ENCODE data around the gene CES5A. TPM values are rescaled to one million over a fixed set of nuclear protein-coding genes. Genes with fewer than 3 reads are reported as not detected.

The CES5A gene
- total and polyA plus RNA-seq, 2 of the 4 experiments (the other 2 are of a cell fraction), result not detected

DNA sequence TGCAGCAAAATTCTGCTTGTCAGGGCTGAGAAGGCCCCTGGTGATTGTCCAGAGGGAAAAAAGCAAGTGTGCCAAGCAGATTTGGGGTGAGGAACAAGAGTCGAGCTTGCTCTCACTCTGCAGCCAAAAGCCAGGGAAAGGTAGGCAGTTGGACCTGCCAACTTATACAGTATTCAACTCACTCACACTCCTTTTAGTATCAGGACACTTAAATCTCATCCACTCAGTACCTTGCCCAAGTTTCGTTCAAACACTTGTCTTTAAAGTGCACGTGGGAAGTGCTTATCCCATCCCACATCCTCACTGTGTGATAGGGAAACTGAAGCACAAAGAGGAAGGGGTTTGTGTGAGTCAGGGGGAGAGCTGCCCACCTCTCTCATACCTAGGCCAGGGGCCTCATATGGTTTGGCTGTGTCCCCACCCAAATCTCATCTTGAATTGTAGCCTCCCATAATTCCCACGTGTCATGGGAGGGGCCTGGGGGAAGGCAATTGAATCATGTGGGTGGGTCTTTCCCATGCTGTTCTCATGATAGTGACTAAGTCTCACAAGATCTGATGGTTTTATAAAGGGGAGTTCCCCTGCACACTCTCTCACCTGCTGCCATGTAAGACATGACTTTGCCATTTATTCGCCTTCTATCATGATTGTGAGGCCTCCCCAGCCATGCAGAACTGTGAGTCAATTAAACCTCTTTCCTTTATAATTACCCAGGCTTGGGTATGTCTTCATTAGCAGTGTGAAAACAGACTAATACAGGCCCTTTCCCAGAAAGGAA lies 25.6 kb upstream of the CES5A start:
- H3K56ac ChIP-seq (ENCODE audit: extremely low read depth, insufficient read depth, low read length), result no peak overlapping the region
- no peak overlapping the region for H4K5ac ChIP-seq (ENCODE audit: low read depth, low read length)
- no peak overlapping the region for H2AK5ac ChIP-seq (ENCODE audit: low read depth, low read length)
- 50% methylated on average over 1 of the region's 5 CpGs; no CpG with 5 or more reads in 1 of the 2 experiments for WGBS, 2 experiments (ENCODE audit: extremely low coverage in 2 of 2, insufficient read length in 1 of 2)
- no peak overlapping the region for H3K18ac ChIP-seq (ENCODE audit: low read depth, low read length)
- H3K4me3 ChIP-seq (ENCODE audit: insufficient read depth, low read depth, low read length), result no peak overlapping the region
- no peak overlapping the region for H3K27ac ChIP-seq (ENCODE audit: insufficient read depth, low read length)
- H4K91ac ChIP-seq (ENCODE audit: insufficient read depth, low read depth, low read length), result no peak overlapping the region
- ChIA-PET CTCF (no interaction called here), POLR2A (ENCODE audit: unreplicated experiment) (no interaction called here)
- H3K23ac ChIP-seq (ENCODE audit: low read depth, low read length), result no peak overlapping the region
- intact Hi-C loops (cut with micrococcal nuclease), result no loop called here
- dilution Hi-C loops (cut with HindIII; ENCODE audit: low sequenced_read_pairs, unreplicated experiment), result no loop called here
- no peak overlapping the region for H2BK20ac ChIP-seq (ENCODE audit: low read depth, low read length)
- H2BK15ac ChIP-seq (ENCODE audit: low read depth, low read length), result no peak overlapping the region
- H2BK120ac ChIP-seq (ENCODE audit: low read depth, low read length), result no peak overlapping the region
- DNase-seq (no peak), ATAC-seq (ENCODE audit: low read depth) (no peak)
- in situ Hi-C loops (cut with MboI; ENCODE audit: low sequenced_read_pairs), result no loop called here
- no peak overlapping the region for H3K4ac ChIP-seq (ENCODE audit: low read depth, low read length)
- no peak overlapping the region for H2AFZ ChIP-seq (replicated peaks; ENCODE audit: low read length, poor library complexity)
- no peak overlapping the region for H2AK9ac ChIP-seq (replicated peaks; ENCODE audit: low read depth, low read length, poor library complexity)
- H3K9ac ChIP-seq (ENCODE audit: low read depth, low read length), result no peak overlapping the region
- H3K9me1 ChIP-seq (ENCODE audit: insufficient read depth, low read length), result no peaks in the 10 kb centered on the region
- H4K20me1 ChIP-seq (ENCODE audit: insufficient read depth, low read length), result no peaks in the 10 kb centered on the region
- H3K4me1 ChIP-seq (ENCODE audit: control insufficient read depth, insufficient read depth, low read length), result no peaks in the 10 kb centered on the region
- H3K79me1 ChIP-seq (ENCODE audit: low read depth in 1 of 2, low read length in 2 of 2), result no peaks in the 10 kb centered on the region
- H2BK5ac ChIP-seq (ENCODE audit: low read depth, low read length, poor library complexity, severe bottlenecking), result no peak overlapping the region
- no TSS peak for BruUV-seq (replicated peaks)
- H3K27me3 ChIP-seq (ENCODE audit: control insufficient read depth, insufficient read depth, low read length), result no peaks in the 10 kb centered on the region
- no peak overlapping the region for H3K4me2 ChIP-seq (ENCODE audit: low read depth, low read length)
- H3K14ac ChIP-seq (replicated peaks; ENCODE audit: low read depth, low read length), result no peak overlapping the region
- H4K8ac ChIP-seq (ENCODE audit: low read depth in 2 of 2, low read length in 2 of 2), result no peak overlapping the region
- H3K9me3 ChIP-seq (ENCODE audit: control insufficient read depth, insufficient read depth, low read length), result no peaks in the 10 kb centered on the region
- TF ChIP-seq CEBPB (IDR thresholded peaks at IDR 0.05; ENCODE audit: low read depth, low read length), result no peak
- no peak for TF ChIP-seq RFX5 (IDR thresholded peaks at IDR 0.05; ENCODE audit: low read depth, low read length)
- TF ChIP-seq, protein P1, sequence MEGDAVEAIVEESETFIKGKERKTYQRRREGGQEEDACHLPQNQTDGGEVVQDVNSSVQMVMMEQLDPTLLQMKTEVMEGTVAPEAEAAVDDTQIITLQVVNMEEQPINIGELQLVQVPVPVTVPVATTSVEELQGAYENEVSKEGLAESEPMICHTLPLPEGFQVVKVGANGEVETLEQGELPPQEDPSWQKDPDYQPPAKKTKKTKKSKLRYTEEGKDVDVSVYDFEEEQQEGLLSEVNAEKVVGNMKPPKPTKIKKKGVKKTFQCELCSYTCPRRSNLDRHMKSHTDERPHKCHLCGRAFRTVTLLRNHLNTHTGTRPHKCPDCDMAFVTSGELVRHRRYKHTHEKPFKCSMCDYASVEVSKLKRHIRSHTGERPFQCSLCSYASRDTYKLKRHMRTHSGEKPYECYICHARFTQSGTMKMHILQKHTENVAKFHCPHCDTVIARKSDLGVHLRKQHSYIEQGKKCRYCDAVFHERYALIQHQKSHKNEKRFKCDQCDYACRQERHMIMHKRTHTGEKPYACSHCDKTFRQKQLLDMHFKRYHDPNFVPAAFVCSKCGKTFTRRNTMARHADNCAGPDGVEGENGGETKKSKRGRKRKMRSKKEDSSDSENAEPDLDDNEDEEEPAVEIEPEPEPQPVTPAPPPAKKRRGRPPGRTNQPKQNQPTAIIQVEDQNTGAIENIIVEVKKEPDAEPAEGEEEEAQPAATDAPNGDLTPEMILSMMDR (conservative IDR thresholded peaks at IDR 0.05; ENCODE audit: low read depth, low read length), result no peak
- TF ChIP-seq SMC3 (IDR thresholded peaks at IDR 0.05; ENCODE audit: low read depth, low read length), result no peak
- TF ChIP-seq FOS (IDR thresholded peaks at IDR 0.05; ENCODE audit: low read depth, low read length), result no peak
- TF ChIP-seq MXI1 (IDR thresholded peaks at IDR 0.05; ENCODE audit: borderline replicate concordance, low read depth, low read length), result no peak
- TF ChIP-seq POLR2A (IDR thresholded peaks at IDR 0.05; ENCODE audit: low read depth, low read length), result no peak
- TF ChIP-seq RCOR1 (IDR thresholded peaks at IDR 0.05; ENCODE audit: insufficient replicate concordance, low read length), result no peak
- no peak for TF ChIP-seq BHLHE40 (IDR thresholded peaks at IDR 0.05; ENCODE audit: low read depth, low read length)
- TF ChIP-seq, protein P2, sequence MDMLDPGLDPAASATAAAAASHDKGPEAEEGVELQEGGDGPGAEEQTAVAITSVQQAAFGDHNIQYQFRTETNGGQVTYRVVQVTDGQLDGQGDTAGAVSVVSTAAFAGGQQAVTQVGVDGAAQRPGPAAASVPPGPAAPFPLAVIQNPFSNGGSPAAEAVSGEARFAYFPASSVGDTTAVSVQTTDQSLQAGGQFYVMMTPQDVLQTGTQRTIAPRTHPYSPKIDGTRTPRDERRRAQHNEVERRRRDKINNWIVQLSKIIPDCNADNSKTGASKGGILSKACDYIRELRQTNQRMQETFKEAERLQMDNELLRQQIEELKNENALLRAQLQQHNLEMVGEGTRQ (IDR thresholded peaks at IDR 0.05; ENCODE audit: low read depth, low read length), result no peak
- no peak for TF ChIP-seq MAZ (IDR thresholded peaks at IDR 0.05; ENCODE audit: borderline replicate concordance, low read depth, low read length)
- no peak for TF ChIP-seq RAD21 (IDR thresholded peaks at IDR 0.05; ENCODE audit: low read length)
- no peaks in the 10 kb centered on the region for H3K36me3 ChIP-seq (ENCODE audit: control insufficient read depth, insufficient read depth, low read length)

Data from IMR-90 (cell line).